ENCODE measurements around the gene PTGDR.
A peak's percentile ranks its signal among the peaks of the same experiment; 100 is the strongest.

PTGDR gene

GRCh38 chr14:52313462-52313861, 46.0 kb downstream of the PTGDR start:
- no peak for DNase-seq

GRCh38 chr14:52313903-52314594, 46.6 kb downstream of the PTGDR start, which contains the start of gene PTGER2:
PTGER2 (plus strand) TSS chr14:52314312; CDS start chr14:52314549, 237 bp downstream.
- peak; percentile 87 for DNase-seq

- DNase-seq: peak; percentile 68
Observed at GRCh38 chr14:52314595-52315354, 47.3 kb downstream of the PTGDR start.

GRCh38 chr14:52315355-52315718, 47.8 kb downstream of the PTGDR start:
- no peak for DNase-seq

GRCh38 chr14:52318062-52318461, 50.6 kb downstream of the PTGDR start:
- no peak for DNase-seq

- DNase-seq: no peak
Observed at GRCh38 chr14:52318826-52319645, 51.5 kb downstream of the PTGDR start.

GRCh38 chr14:52319919-52320318, 52.4 kb downstream of the PTGDR start:
- no peak for DNase-seq

- DNase-seq: no peak
Observed at GRCh38 chr14:52325126-52325525, 57.6 kb downstream of the PTGDR start.

GRCh38 chr14:52325630-52326029, 58.1 kb downstream of the PTGDR start:
- DNase-seq: no peak

Data from NCI-H69 (cell line).